ENCODE data around the gene CAPS2. TPM values are rescaled to one million over a fixed set of nuclear protein-coding genes. Genes with fewer than 3 reads are reported as not detected.

The CAPS2 gene
- total and polyA plus RNA-seq, 9 of the 15 experiments (the other 6 are each of a cell fraction or from before 2014, with no cell fraction given) = 0.10 to 0.82 (median 0.47) TPM; not detected in 1

DNA sequence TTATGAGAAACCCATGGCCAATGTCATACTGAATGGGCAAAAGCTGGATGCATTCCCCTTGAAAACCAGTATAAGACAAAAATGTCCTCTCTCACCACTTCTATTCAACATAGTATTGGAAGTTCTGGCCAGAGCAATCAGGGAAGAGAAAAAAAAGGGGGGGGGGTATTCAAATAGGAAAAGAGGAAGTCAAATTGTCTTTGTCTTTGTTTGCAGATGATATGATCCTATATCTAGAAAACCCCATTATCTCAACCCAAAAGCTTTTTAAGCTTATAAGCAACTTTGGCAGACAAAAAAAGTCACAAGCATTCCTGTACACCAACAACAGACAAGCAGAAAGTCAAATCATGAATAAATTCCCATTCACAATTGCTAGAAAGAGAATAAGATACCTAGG lies 23.9 kb upstream of the CAPS2 start (continued):
- TF ChIP-seq HNRNPH1 (optimal IDR thresholded peaks at IDR 0.05; ENCODE audit: low read depth, low read length) = no peak

DNA sequence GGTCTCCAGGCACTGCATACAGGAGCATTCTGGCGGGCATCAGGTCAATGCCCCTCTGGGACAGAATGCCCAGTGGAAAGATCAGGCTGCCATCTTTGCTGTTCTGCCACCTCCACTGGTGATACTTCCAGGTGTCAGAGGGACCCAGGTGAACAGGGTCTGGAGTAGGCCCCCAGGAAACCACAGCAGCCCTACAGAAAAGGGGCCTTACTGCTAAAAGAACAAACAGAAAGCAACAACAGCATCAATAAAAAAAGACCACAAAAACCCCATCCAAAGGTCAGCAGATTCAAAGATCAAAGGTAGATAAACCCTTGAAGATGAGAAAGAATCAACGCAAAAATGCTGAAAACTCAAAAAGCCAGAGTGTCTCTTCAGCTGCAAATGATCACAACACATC lies 20.3 kb upstream of the CAPS2 start:
- no peak for ATAC-seq
- BruUV-seq (replicated peaks) = no TSS peak
- CTCF ChIA-PET (ENCODE audit: low intra/inter-chr PET ratio) = no interaction called here

More for the DNA sequence above, 20.3 kb upstream of the CAPS2 start:
- TF ChIP-seq ZBTB26 (CRISPR knock-in tag; IDR thresholded peaks at IDR 0.05) (no peak), ZNF644 (tag; IDR thresholded peaks at IDR 0.05; ENCODE audit: low read depth) (no peak), ZNF668 (CRISPR knock-in tag; IDR thresholded peaks at IDR 0.05) (no peak), NFIC (IDR thresholded peaks at IDR 0.05) (no peak), ASH1L (IDR thresholded peaks at IDR 0.05; ENCODE audit: borderline replicate concordance, low read depth, partially characterized antibody) (no peak), KDM1A (IDR thresholded peaks at IDR 0.05) (no peak), ZNF263 (CRISPR knock-in tag; IDR thresholded peaks at IDR 0.05; ENCODE audit: borderline replicate concordance) (no peak), ZNF354B (CRISPR knock-in tag; IDR thresholded peaks at IDR 0.05) (no peak), SMAD2 (IDR thresholded peaks at IDR 0.05; ENCODE audit: low read depth, low read length) (no peak), RBM14 (IDR thresholded peaks at IDR 0.05; ENCODE audit: borderline replicate concordance, insufficient read depth, low read depth, low read length) (no peak), BMI1 (IDR thresholded peaks at IDR 0.05; ENCODE audit: low read length) (no peak), RBM25 (IDR thresholded peaks at IDR 0.05; ENCODE audit: low read depth, low read length, severe bottlenecking) (no peak)
- TF ChIP-seq, protein P1, sequence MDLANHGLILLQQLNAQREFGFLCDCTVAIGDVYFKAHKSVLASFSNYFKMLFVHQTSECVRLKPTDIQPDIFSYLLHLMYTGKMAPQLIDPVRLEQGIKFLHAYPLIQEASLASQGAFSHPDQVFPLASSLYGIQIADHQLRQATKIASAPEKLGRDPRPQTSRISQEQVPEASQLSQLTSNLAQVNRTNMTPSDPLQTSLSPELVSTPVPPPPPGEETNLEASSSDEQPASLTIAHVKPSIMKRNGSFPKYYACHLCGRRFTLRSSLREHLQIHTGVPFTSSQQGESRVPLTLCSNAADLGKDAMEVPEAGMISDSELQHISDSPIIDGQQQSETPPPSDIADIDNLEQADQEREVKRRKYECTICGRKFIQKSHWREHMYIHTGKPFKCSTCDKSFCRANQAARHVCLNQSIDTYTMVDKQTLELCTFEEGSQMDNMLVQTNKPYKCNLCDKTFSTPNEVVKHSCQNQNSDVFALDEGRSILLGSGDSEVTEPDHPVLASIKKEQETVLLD (IDR thresholded peaks at IDR 0.05) = no peak
- Histone ChIP-seq H3K36me3 (ENCODE audit: control insufficient read depth, insufficient read depth, low read length) (no peaks in the 10 kb centered on the region), H3K9me3 (replicated peaks; ENCODE audit: control insufficient read depth, insufficient read depth, low read depth, low read length) (no peaks in the 10 kb centered on the region), H2AFZ (ENCODE audit: low read depth, low read length) (no peak overlapping the region), H3K79me2 (ENCODE audit: control insufficient read depth, insufficient read depth, low read length) (no peaks in the 10 kb centered on the region), H3K27me3 (ENCODE audit: control insufficient read depth in 2 of 2, insufficient read depth in 2 of 2, low read length in 2 of 2) (no peaks in the 10 kb centered on the region), H3K4me2 (ENCODE audit: insufficient read depth, low read length) (no peak overlapping the region), H3K27ac (ENCODE audit: extremely low read depth, low read depth, low read length) (no peak overlapping the region), H3K9ac (ENCODE audit: insufficient read depth in 1 of 2, low read depth in 2 of 2, low read length in 2 of 2) (no peak overlapping the region), H3K4me1 (replicated peaks in 1 of 2; ENCODE audit: control insufficient read depth in 2 of 2, insufficient read depth in 2 of 2, low read length in 2 of 2) (no peaks in the 10 kb centered on the region), H3K9me1 (ENCODE audit: control insufficient read depth, insufficient read depth, low read length) (no peaks in the 10 kb centered on the region), H4K20me1 (replicated peaks; ENCODE audit: control insufficient read depth, insufficient read depth, low read length) (no peaks in the 10 kb centered on the region), H3K4me3 (no peak overlapping the region)
- POLR2A ChIA-PET = no interaction called here
- DNase-seq (ENCODE audit: extremely low read depth in 1 of 4, low spot score in 3 of 4) (no peak), FAIRE-seq (no peak)
- WGBS (ENCODE audit: insufficient coverage, low coverage, missing lambda C conversion rate) = 8% methylated on average over 2 of the region's 2 CpGs
- intact Hi-C loops (cut with micrococcal nuclease) = no loop called here
- in situ Hi-C loops (cut with MboI) = no loop called here
